Vagina (tissue), 2 donors: ENCODE measurements around the gene GBGT1. TPM values are rescaled to one million over a fixed set of nuclear protein-coding genes. Genes with fewer than 3 reads are reported as not detected.

ENCODE experiments used
- DNase-seq, 2 donors: peaks; one replicate each; pipeline ENCODE4 v3.0.0-alpha.2; 2017; ENCODE audit errors: extremely low spot score in 2 of 2
- H3K27ac ChIP-seq: fragments of 200-600 bp; sonication (generic); one replicate; pipeline ENCODE4 v1.5.1; 2019
- H3K27me3 ChIP-seq: fragments of 200-600 bp; sonication (generic); one replicate; pipeline ENCODE4 v1.5.1; 2019
- H3K36me3 ChIP-seq, 2 donors: fragments of 200-600 bp; sonication (generic); one replicate each; pipeline ENCODE4 v1.5.1; 2017 to 2019
- H3K4me1 ChIP-seq: fragments of 200-600 bp; sonication (generic); one replicate; pipeline ENCODE4 v1.5.1; 2019
- H3K4me3 ChIP-seq, 2 donors: fragments of 200-600 bp; sonication (generic); 1 replicate in 1 of 2; 2 replicates in 1 of 2; pipeline ENCODE4 v1.5.1; 2016 to 2019
- H3K9me3 ChIP-seq: fragments of 200-600 bp; sonication (generic); one replicate; pipeline ENCODE4 v1.5.1; 2019
- CTCF ChIP-seq, 3 experiments: fragments of 450-650 bp in 2 of 3; fragments of 200-600 bp in 1 of 3; sonication (generic) in 1 of 3; IDR thresholded peaks; one replicate each; pipeline ENCODE4 v1.5.1; 2017 to 2019; ENCODE audit warnings: antibody characterized with exemption in 3 of 3, mild to moderate bottlenecking in 2 of 3, moderate library complexity in 2 of 3
- POLR2A ChIP-seq, 2 donors: fragments of 450-650 bp; IDR thresholded peaks; one replicate each; pipeline ENCODE4 v1.6.1; 2017; ENCODE audit warnings: antibody characterized with exemption in 2 of 2, mild to moderate bottlenecking in 2 of 2, moderate library complexity in 2 of 2
- POLR2AphosphoS5 ChIP-seq, 2 donors: sonication (generic); formaldehyde crosslinking; IDR thresholded peaks; one replicate each; pipeline ENCODE4 v1.9.0; 2017; ENCODE audit warnings: antibody characterized with exemption in 2 of 2, mild to moderate bottlenecking in 2 of 2, low read depth in 1 of 2; ENCODE audit not compliant: insufficient read depth in 1 of 2
- intact Hi-C: fragments of 100-400 bp; cut with DNase I; formaldehyde crosslinking; loops from one replicate; pipeline ENCODE4 v1.15.1; 2023
- total RNA-seq: library from RNA; depleted of rRNA; stranded (reverse); fragments of >200 nt; gene quantifications from one replicate; pipeline ENCODE4 v1.2.3, GENCODE V29; 2016

GBGT1 gene
- total RNA-seq, 1 donor from 2014 or later, result 27.0 TPM

GRCh38 chr9:133139246-133140173 is 24.2 kb downstream of the GBGT1 start:
- intact Hi-C loops, result loop anchor here (10.0 kb wide), 1 partner anchor 105 kb away; the partner anchor contains the start of gene GTF3C5
- H3K27ac ChIP-seq, result peak overlapping the region; percentile 44

GRCh38 chr9:133137451-133138231 is 26.1 kb downstream of the GBGT1 start:
- no peak for DNase-seq
- no peaks in the 10 kb centered on the region for H3K36me3 ChIP-seq
- H3K4me3 ChIP-seq, result no peak overlapping the region
- peak overlapping the region; percentile 41 for H3K27ac ChIP-seq
- H3K27me3 ChIP-seq, result no peaks in the 10 kb centered on the region
- intact Hi-C loops, result no loop called here
- H3K9me3 ChIP-seq, result no peaks in the 10 kb centered on the region
- TF ChIP-seq POLR2A (IDR thresholded peaks at IDR 0.05), result no peak
- TF ChIP-seq CTCF (IDR thresholded peaks at IDR 0.05), result no peak
- peak in 1 of 2 donors; percentile 21 for TF ChIP-seq POLR2AphosphoS5 (IDR thresholded peaks at IDR 0.05; ENCODE audit: insufficient read depth in 1 of 2, low read depth in 1 of 2)
- peaks cover 88% of the 10 kb centered on the region for H3K4me1 ChIP-seq

More at GRCh38 chr9:133139246-133140173, 24.2 kb downstream of the GBGT1 start:
- Histone ChIP-seq H3K9me3 (no peaks in the 10 kb centered on the region), H3K36me3 (no peaks in the 10 kb centered on the region), H3K4me3 (no peak overlapping the region), H3K4me1 (peaks cover 86% of the 10 kb centered on the region), H3K27me3 (no peaks in the 10 kb centered on the region)
- DNase-seq, result no peak
- TF ChIP-seq POLR2AphosphoS5 (IDR thresholded peaks at IDR 0.05; ENCODE audit: insufficient read depth in 1 of 2, low read depth in 1 of 2) (no peak), CTCF (IDR thresholded peaks at IDR 0.05) (no peak), POLR2A (IDR thresholded peaks at IDR 0.05) (no peak)

GRCh38 chr9:133135146-133135745 is 28.5 kb downstream of the GBGT1 start:
- TF ChIP-seq CTCF (IDR thresholded peaks at IDR 0.05) (no peak), POLR2AphosphoS5 (IDR thresholded peaks at IDR 0.05; ENCODE audit: insufficient read depth in 1 of 2, low read depth in 1 of 2) (peak in 1 of 2 donors; percentile 65), POLR2A (IDR thresholded peaks at IDR 0.05) (no peak)
- H3K9me3 ChIP-seq, result no peaks in the 10 kb centered on the region
- H3K27me3 ChIP-seq, result no peaks in the 10 kb centered on the region
- intact Hi-C loops, result no loop called here
- no peak for DNase-seq
- no peaks in the 10 kb centered on the region for H3K36me3 ChIP-seq
- H3K4me1 ChIP-seq, result peaks cover 72% of the 10 kb centered on the region
- H3K4me3 ChIP-seq, result no peak overlapping the region
- H3K27ac ChIP-seq, result peak overlapping the region; percentile 85

- H3K27ac ChIP-seq, result peak overlapping the region; percentile 85
- peak overlapping the region in 1 of 2 donors; percentile 5 for H3K4me3 ChIP-seq
- H3K4me1 ChIP-seq, result peaks cover 65% of the 10 kb centered on the region
- no peaks in the 10 kb centered on the region for H3K27me3 ChIP-seq
- H3K9me3 ChIP-seq, result no peaks in the 10 kb centered on the region
- intact Hi-C loops, result no loop called here
- H3K36me3 ChIP-seq, result no peaks in the 10 kb centered on the region
- no peak for DNase-seq
- TF ChIP-seq POLR2AphosphoS5 (IDR thresholded peaks at IDR 0.05; ENCODE audit: insufficient read depth in 1 of 2, low read depth in 1 of 2) (no peak), CTCF (IDR thresholded peaks at IDR 0.05) (no peak), POLR2A (IDR thresholded peaks at IDR 0.05) (no peak)
These were observed 29.1 kb downstream of the GBGT1 start for GRCh38 chr9:133134388-133135145.
